ENCODE data around the gene GNE. TPM values are rescaled to one million over a fixed set of nuclear protein-coding genes. Genes with fewer than 3 reads are reported as not detected.
"Not testable (repeated sequence)": the region's sequence is repeated elsewhere in the genome, so short reads cannot be mapped to it uniquely, and the experiment has no call there.

Gene GNE
- 14.6 TPM for total RNA-seq
- long read RNA-seq, full-length matches to known transcripts = 1 of 7 reads
- long read RNA-seq, partial matches to known transcripts = 0 of 7 reads
- long read RNA-seq, other reads (novel, unspliced or antisense) = 6 of 7 reads

GRCh38 chr9:36258208-36258995, at the start of gene GNE:
Gene GNE (minus strand): TSS chr9:36258448. CDS start chr9:36249355, 9,093 bp downstream.
- no peak for TF ChIP-seq CTCF (IDR thresholded peaks at IDR 0.05)
- Histone ChIP-seq H3K9me3 (no peaks in the 10 kb centered on the region), H3K4me1 (peaks cover 14% of the 10 kb centered on the region), H3K4me3 (peak within 1 kb of the TSS; percentile 89), H3K27me3 (ENCODE audit: low read depth) (no peaks in the 10 kb centered on the region), H3K27ac (peak within 1 kb of the TSS; percentile 97), H3K36me3 (no peaks in the 10 kb centered on the region)
- intact Hi-C loops (cut with DNase I) = no loop called here
- ATAC-seq = peak; percentile 99 to 100
- peak; percentile 99 for DNase-seq

- TF ChIP-seq CTCF (IDR thresholded peaks at IDR 0.05) = no peak
- ATAC-seq = no peak
- no peaks in the 10 kb centered on the region for H3K4me1 ChIP-seq
- H3K27ac ChIP-seq = no peak overlapping the region
- no peaks in the 10 kb centered on the region for H3K9me3 ChIP-seq
- intact Hi-C loops (cut with DNase I) = no loop called here
- no peak overlapping the region for H3K4me3 ChIP-seq
- H3K27me3 ChIP-seq (ENCODE audit: low read depth) = no peaks in the 10 kb centered on the region
- H3K36me3 ChIP-seq = no peaks in the 10 kb centered on the region
- no peak for DNase-seq
Observed at GRCh38 chr9:36306471-36307306, 48.4 kb upstream of the GNE start.

- H3K4me3 ChIP-seq; H3K27ac ChIP-seq; H3K36me3 ChIP-seq; H3K4me1 ChIP-seq; intact Hi-C loops (cut with DNase I); H3K27me3 ChIP-seq (ENCODE audit: low read depth); ATAC-seq; DNase-seq; H3K9me3 ChIP-seq: not testable (repeated sequence)
Observed at GRCh38 chr9:36304366-36304765, 46.1 kb upstream of the GNE start.

- TF ChIP-seq CTCF (IDR thresholded peaks at IDR 0.05) = no peak
- H3K27ac ChIP-seq = no peak overlapping the region
- no peaks in the 10 kb centered on the region for H3K4me1 ChIP-seq
- no peaks in the 10 kb centered on the region for H3K27me3 ChIP-seq (ENCODE audit: low read depth)
- intact Hi-C loops (cut with DNase I) = no loop called here
- no peaks in the 10 kb centered on the region for H3K36me3 ChIP-seq
- H3K9me3 ChIP-seq = no peaks in the 10 kb centered on the region
- H3K4me3 ChIP-seq = no peak overlapping the region
- DNase-seq = no peak
- no peak for ATAC-seq
Observed at GRCh38 chr9:36301227-36301626, 43.0 kb upstream of the GNE start.

- DNase-seq (no peak), ATAC-seq (no peak)
- no peaks in the 10 kb centered on the region for H3K4me1 ChIP-seq
- no peaks in the 10 kb centered on the region for H3K36me3 ChIP-seq
- no peaks in the 10 kb centered on the region for H3K27me3 ChIP-seq (ENCODE audit: low read depth)
- no peaks in the 10 kb centered on the region for H3K9me3 ChIP-seq
- no peak overlapping the region for H3K4me3 ChIP-seq
- intact Hi-C loops (cut with DNase I) = no loop called here
- TF ChIP-seq CTCF (IDR thresholded peaks at IDR 0.05) = no peak
- H3K27ac ChIP-seq = no peak overlapping the region
Observed at GRCh38 chr9:36298566-36298965, 40.3 kb upstream of the GNE start.
